HG03045 (cell line): ENCODE results near the gene CYTH2.
"Not testable (repeated sequence)": the region's sequence is repeated elsewhere in the genome, so short reads cannot be mapped to it uniquely, and the experiment has no call there.

ENCODE experiments used
- ATAC-seq: cut with Tn5 transposase; IDR thresholded peaks from one replicate; pipeline ENCODE4 v1.9.1; 2021; ENCODE audit warnings: mild to moderate bottlenecking, moderate library complexity; ENCODE audit not compliant: unreplicated experiment

The CYTH2 gene

GRCh38 chr19:48476176-48476575 is 7.0 kb downstream of the CYTH2 start:
- ATAC-seq: no peak

DNA sequence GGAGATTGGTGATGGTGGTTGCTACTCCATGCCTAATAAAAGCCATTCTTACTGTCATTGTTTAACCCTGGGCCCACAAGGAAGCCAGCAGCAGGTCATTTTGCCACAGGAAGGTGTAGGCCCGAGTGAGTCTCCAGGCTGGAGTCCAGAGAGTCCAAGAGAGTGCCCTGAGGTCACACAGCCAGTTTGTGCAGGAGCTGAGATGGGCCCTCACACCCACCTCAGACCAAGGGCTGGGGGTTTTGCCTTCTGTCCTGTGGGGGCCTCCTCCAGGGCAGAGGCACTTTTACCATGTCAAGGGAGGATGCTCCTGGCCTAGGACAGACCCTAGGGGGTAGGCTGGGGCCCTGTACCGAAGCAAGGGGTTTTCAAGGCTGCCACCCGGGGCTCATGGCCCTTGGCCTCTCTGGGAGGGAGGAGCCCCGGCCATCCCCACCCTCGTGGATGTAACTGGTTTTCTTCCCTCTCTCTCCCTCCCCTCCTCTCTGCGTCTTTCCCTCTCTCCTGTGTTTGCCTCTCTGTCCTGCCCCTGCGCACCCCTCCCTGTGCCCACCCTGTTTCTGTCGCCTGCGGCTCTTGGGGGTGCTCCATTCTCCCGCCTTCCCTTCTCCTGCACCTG is 8.0 kb downstream of the CYTH2 start:
- no peak for ATAC-seq

DNA sequence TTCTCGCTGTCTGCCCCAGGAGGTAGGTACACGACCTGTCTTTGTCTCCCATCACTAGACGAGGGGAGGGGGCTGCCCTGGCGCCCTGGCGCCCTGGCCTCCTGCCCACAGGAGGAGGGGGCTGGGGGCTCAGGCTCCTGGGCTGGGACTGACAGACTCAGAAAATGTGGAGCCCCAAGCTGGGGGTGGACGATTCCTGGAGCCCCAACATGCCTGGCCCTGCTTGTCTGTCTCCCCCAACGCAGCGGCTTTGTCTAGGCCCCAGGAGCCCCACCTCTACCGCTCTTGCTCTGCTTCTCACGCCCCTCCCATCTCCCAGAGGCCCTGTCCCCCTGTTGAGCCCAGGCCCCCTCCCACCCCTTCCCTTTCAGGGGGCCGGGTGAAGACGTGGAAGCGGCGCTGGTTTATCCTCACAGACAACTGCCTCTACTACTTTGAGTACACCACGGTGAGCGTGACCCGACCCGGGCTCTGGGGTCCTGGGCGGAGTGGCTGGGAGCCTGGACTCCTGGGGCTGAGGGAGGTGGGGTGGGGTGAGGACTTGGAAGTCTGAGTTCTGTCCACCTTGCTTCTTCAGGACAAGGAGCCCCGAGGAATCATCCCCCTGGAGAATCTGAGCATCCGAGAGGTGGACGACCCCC is 8.6 kb downstream of the CYTH2 start:
- no peak for ATAC-seq

DNA sequence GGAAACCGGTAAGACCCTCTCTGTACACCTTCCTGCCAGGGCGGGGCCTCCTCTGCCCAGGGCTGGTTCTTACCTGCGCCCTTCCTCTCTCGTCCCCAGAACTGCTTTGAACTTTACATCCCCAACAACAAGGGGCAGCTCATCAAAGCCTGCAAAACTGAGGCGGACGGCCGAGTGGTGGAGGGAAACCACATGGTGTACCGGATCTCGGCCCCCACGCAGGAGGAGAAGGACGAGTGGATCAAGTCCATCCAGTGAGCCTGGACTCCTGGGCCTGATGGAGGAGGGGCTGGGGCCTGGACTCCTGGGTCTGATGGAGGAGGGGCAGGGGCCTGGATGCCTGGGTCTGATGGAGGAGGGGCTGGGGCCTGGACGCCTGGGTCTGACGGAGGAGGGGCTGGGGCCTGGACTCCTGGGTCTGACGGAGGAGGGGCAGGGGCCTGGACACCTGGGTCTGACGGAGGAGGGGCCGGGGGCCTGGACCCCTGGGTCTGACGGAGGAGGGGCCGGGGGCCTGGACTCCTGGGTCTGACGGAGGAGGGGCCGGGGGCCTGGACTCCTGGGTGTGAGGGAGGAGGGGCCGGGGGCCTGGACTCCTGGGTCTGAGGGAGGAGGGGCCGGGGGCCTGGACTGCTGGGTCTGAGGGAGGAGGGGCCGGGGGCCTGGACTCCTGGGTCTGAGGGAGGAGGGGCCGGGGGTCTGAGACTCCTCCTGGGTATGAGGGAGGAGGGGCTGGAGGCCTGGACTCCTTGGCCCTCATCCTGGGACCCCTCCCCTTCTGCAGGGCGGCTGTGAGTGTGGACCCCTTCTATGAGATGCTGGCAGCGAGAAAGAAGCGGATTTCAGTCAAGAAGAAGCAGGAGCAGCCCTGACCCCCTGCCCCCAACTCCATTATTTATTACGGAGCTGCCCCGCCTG is 9.4 kb downstream of the CYTH2 start:
- no peak for ATAC-seq

DNA sequence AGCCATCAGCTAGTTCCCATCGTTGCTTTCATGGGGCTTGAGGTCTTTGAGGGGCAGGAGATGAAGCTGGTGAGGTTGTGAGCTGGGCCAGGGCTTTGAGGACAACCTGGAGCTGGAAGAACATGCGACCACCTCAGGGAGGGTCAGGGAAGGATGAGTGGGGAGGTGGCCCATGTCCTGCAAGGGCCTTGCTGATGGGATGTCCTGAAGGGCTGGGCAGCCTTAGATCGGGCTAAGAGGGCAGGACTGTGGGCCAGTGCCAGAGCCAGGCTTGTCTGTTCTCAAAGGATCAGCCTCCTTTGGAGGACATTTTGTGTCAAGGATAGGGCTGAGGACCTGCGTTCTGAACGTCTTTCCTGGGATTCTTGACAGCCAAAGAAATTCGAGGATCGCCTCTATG is 10.5 kb downstream of the CYTH2 start:
- no peak for ATAC-seq

DNA sequence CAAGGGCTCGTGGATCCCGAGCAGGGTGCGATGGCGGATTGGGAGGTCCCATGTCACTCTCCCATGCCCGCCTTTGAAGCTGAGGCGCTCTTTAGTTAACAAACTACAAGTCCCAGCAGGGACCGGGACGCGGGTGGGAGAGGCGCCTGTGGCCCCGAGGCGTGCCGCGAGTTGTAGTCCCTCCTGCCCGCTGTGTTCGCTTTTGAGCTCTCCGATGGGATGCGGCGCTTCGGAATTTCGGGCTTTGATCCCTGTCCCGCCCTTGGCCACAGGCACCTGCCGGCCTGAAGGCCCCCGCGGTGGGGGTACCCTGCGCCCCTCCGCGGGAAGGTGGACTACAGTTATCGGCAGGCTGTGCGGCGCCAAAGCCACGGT is 11.0 kb downstream of the CYTH2 start:
- no peak for ATAC-seq

- ATAC-seq: no peak
These were observed 11.7 kb downstream of the CYTH2 start for GRCh38 chr19:48480558-48481500.

DNA sequence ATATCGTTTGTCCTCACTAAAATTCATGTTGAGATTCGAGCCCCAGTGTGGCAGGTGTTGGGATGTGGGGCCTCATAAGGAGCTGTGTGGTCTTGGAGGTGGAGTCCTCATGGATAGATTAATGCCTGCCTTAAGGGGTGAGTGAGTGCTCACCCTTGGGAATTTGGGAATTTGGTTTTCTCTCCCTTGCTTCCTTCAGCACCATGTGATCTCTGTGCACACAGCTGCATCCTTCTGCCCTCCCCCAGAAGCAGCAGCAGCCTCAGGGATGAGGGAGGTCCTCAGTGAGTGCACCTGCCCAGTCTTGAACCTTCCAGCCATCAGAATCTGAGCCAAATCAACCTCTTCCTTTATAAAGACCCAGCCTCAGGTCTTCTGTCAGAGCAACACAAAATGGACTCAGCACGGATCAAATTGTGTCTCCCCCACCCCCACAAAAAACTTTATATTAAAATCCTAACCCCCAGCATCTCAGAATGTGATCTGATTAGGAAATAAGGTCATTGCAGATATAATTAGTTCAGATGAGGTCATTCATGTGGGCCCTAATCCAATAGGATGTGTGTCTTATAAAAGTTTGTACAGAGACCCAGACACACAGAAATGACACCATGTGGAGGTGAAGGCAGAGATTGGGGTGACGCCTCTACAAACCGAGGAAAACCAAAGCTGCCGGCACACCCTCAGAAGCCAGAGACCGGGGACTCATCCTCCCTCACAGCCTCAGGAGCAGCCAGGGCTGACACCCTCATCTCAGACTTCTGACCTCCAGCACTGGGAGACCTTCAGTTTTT is 12.9 kb downstream of the CYTH2 start:
- no peak for ATAC-seq

- ATAC-seq: no peak
These were observed 14.1 kb downstream of the CYTH2 start for GRCh38 chr19:48483301-48483700.

GRCh38 chr19:48484247-48484893 is 15.2 kb downstream of the CYTH2 start:
- ATAC-seq: no peak

GRCh38 chr19:48484931-48485612 is 15.9 kb downstream of the CYTH2 start:
- ATAC-seq: no peak

- ATAC-seq: not testable (repeated sequence)
These were observed 17.5 kb downstream of the CYTH2 start for GRCh38 chr19:48486706-48487105.

GRCh38 chr19:48487544-48487943 is 18.4 kb downstream of the CYTH2 start:
- no peak for ATAC-seq

- no peak for ATAC-seq
These were observed 18.8 kb downstream of the CYTH2 start for GRCh38 chr19:48487948-48488347.

GRCh38 chr19:48488478-48488877 is 19.3 kb downstream of the CYTH2 start:
- not testable (repeated sequence) for ATAC-seq

GRCh38 chr19:48489608-48490216 is 20.5 kb downstream of the CYTH2 start:
- no peak for ATAC-seq

- ATAC-seq: no peak
These were observed 22.0 kb downstream of the CYTH2 start for GRCh38 chr19:48490981-48491792.

DNA sequence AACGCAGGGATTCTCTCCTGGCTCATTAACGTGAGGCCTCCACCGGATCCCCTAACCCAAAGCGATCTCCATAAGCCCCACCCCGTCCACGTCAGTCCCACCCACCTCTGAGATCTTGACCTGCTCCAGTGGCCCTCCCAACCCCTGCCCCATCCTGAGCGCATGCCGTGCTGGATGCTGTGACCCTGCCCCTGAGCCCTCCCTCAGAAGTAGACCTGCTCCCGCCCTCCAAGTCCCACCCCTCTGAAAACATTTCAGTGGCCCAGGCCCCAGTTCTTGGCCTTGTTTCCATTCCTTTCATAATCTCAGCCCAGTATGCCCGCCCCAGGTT is 22.6 kb downstream of the CYTH2 start:
- ATAC-seq: no peak
